NCI-H2196 treated with DMSO at 0.1 percent for 48 hours (cell line): ENCODE data around the gene TFPT.

ENCODE experiments used
- DNase-seq: peaks from one replicate; lab custom pipeline; 2025; ENCODE audit not compliant: unreplicated experiment; lab: John Stamatoyannopoulos, UW

Gene TFPT, protein sequence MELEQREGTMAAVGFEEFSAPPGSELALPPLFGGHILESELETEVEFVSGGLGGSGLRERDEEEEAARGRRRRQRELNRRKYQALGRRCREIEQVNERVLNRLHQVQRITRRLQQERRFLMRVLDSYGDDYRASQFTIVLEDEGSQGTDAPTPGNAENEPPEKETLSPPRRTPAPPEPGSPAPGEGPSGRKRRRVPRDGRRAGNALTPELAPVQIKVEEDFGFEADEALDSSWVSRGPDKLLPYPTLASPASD

DNA sequence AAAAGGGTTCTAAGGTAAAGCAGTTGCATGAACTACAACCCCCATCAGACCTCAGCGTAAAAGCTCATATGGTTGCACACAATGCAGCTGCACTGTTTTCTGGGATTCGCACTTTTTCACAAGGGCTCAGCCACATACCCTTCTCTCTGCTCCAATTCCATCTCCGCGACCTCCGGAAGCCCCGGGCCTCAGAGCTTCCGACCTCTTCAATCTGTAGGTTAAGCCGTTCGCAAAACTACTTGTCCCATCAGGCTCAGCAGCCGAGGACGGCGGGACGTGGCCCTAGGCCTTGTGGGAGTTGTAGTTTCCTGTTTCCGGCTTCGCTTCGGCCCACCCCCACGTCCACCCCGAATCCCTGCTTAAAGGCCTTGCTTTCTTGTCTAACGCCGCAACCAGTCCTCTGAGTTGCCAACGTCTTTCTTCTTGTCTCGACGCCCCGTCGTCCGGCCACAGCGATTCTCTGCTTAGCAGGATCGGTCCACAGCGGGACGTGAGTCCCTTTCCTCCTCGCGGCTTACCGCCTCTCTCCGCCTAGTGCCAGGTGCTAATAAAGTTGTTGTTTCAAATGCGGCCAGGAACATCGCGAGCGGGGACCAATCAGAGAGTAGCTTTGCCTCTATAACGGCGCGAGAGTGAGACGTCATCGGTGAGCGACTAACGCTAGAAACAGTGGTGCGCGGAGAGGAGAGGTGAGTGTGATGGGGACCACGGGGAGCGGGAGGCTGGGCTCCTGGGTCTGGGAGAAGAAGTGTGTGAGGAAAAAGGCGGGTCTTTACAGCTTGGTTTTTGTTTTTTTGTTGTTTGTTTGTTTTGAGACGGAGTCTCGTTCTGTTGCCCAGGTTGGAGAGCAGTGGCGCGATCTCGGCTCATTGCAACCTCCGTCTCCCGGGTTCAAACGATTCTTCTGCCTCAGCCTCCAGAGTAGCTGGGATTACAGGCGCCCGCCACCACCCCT, at the start of gene TFPT, which contains the start of gene PRPF31:
Gene TFPT, minus strand, starts transcription at position 549 of the 955 bp plus-strand sequence. Its CDS starts 388 bp downstream, at position 161.
Gene PRPF31, plus strand, starts transcription at position 646 of the 955 bp plus-strand sequence. CDS start 2,525 bp downstream, outside the sequence.
- peak; percentile 93 for DNase-seq

DNA sequence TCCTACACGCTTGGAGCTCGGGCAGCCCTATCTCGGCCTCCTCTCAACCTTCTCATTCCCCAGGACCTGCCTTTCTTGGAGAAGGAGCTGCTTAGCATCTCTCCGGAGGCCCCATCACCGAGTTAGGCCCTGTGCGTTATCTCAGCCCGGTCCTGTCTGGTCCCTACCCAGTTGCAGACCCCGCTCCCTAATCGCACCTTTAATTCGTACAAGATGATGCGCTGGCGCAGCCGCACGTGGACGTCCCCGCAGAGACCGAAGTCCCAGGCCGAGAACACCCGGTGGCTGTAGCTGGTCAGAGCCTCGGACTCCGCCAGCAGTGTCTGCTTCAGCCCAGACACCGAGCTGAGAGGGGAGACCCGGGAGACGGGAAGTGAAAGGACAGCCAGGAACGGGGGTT, 49.8 kb upstream of the TFPT start:
- DNase-seq = no peak

DNA sequence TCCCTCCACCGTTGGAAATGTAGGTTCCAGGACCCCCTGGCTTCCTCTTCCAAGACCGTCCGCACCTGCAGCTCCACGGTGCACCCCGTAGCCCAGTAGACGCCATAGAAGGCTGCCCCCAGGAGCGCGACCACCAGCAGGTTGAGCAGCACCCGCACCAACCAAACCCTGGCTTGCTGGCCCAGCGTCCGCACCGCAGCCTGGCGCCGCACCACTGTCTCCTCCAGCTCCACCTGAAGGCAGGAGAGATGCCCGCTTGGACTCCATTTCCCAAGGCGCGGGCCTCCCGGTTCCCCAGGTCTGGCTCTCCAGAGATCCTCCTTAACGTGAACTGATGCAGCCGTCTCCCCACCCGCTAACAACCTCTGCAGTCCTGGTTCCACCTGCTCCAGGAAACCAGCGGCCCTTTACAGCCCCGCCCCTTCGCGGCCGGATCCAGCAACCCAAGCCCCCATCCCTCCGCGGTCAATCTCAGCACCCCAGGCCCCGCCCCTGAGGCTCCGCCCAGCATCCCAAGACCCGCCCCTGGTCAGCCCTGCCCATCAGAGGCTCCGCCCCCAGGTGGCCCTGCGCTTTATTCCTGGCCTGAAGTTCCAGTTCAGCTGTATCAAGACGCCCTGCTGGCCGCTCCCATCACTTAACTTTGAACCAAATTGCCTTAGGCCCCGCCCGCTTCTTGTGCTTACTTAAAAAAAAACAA, 49.1 kb upstream of the TFPT start:
- no peak for DNase-seq

DNA sequence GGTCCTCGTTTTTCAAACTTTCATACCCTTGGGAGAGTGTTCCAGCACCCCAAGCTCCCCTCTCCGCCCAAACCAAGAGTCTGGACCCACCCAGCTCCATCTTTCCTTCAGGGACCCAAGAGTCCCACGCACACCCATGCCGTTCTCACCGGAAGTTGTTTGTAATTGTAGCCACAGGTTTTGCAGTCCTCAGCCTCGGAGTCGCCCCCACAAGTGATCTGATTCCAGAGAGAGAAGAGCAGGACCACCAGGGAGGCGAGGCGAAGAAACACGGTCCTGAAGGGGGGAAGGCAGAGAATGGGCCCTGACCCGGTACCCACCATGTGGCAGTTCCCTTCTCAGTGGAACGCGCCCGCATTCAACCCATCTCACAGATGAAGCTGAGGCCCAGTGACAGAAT, 47.4 kb upstream of the TFPT start:
- DNase-seq = no peak

DNA sequence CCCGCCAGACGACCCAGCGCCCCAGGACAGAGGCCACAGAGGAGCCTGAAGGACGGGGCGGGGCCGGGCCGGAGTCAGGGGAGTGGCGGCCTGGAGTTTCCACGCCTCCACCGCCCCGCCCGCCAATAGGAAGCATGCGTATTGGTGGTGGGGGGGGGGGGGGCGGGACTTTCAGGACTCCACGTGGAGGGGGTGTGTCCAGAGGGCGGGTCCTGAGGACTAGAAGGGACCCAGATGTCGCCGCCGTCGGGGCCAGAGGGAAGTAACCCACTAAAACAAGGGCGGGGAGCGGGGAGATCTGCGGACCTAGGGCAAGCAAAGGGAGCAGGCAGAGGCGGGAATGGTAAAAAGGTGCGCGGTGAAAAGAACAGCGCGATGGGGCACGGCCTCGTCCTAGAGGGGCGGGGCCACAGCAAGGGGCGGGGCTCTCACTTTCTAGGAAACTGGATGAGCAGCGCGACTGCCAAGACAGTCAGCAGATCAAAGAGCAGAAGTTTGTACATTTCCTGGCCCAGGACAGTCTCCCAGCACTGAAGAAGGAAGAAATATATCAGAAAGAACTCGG, 46.9 kb upstream of the TFPT start:
- peak; percentile 67 for DNase-seq

DNA sequence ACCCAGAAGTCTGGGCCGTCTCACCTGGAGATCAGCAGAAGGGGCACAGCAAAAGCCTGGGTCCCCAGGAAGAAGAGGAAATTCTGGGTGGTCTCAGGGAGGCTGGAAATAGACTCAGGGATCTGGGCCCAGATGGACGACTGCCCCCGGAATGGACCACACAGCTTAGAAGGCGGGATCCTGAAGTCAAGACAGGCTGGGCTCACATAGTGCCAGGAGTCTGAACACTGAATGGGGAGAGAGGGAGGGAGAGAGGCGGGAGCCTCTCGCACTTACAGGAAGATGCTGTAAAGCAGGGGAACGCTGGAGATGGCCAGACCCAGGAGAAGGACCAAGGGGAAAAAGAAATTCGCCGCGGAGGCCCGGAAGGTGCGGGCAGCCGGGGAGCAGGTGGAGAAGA, 45.4 kb upstream of the TFPT start:
- DNase-seq = no peak

DNA sequence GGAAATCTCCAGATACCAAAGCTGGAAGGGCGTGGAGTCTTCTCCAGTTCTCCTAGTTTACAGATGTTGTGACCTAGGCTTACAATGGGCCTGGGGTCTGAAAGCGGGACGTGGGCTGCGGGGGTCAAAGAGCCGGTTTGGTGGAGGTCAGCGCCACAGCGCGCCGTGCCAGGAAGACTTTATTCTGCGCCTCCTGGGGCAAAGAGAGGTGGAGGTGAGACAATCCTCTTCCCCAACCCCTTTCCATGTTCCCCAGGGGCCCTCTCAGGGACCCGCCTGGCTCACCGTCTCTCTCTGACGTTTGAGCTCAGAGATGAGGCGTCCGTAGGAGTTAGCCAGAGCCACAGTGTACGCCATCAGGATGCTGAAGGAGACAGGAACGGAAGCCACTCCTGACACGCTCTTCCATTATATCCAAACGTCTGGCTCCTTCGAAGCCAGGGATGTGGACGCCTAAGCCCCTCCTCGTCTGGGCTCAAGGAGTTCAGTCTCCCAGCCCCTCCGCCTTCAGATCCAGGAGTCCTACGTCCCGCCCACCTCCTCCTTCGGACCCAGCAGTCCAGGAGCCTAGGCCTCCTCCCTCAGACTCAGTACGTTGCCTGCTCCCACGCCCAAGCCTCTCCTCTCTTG, 44.8 kb upstream of the TFPT start:
- no peak for DNase-seq

DNA sequence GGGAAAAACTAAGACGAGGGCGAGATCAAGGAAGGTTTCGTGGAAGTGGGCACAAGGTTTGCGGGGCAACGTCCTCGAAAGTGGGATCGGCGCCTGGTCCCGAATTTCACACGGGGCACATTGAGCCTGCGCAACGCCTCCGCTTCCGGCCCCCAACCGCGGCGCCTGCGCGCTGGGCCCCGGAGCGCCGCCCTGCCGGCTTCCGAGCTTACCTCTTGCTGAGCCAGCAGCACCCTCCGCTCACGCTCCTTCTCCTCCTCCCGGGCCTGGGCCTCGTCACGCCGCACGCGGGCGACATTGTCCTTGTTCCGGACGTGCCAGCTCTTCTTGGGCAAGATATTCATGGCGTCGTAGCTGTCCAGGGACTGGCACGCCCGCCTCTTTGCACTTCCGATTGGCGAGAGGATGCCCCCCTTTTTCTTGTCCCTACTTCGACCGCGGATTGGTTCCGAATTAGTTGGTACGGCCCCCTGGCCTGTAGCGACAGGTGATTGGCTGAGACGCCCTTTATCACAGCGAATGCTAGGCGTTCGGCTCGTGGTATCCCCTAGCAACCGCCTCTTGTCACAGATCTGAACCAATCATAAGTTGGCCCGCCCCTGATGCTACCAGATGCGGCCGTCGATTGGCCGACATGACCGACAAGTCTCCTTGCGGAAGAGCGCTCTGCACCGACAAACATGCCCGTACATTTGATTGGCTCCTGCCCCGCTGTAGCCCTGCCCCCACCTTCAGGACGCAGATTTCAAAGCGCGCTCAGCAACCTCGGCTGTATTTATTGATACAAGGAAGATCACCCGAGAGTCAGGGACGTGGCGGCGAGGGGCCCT, 44.1 kb upstream of the TFPT start, which contains the start of gene LENG1:
Gene LENG1, minus strand, starts transcription at position 370 of the 830 bp plus-strand sequence. Its CDS starts 26 bp downstream, at position 344.
- peak; percentile 99 for DNase-seq

DNA sequence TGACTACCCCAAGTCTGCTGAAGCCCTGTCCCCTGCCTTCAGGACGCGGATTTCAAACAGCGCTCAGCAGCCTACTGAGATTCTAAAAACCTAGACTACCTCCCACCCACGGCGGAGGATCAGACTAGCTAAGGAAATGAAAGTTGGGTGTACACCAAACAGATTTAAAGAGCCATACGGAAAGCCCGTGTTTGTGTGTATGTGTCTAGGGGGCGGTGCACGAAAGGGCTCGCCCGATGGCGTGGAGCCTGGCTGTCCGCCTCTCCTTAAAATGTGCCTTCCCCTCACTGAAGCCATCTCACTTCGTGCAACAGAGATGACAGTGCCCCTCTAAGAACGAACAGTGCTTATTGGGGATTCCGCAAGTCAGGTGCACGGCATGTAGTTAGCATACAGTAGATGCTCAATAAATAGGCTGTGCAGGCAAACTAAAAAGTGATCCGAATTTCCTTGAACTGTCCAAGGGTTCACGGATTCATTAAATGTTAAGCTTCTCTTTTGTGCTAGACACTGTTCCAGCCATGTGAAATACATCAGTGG, 43.4 kb upstream of the TFPT start:
- DNase-seq = no peak

DNA sequence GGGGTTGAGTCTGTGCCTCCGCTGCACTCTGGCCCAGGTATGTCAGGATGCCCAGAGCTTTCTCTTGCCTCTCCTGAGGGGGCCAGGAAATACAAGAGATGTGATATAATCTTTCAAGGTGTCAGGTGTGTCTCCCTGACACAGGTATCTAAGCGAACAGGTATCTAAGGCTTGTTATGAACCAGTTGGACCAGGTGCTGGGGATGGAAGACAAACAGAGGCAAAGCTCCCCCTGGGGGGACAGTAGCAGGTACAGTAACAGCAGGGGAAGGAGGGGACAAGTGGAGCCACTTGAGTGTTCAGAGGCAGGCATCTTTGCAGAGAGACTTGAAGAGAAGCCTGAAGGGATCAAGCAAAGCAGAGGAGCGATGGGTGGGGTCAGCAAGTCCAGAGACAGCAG, 41.5 kb upstream of the TFPT start:
- no peak for DNase-seq

DNA sequence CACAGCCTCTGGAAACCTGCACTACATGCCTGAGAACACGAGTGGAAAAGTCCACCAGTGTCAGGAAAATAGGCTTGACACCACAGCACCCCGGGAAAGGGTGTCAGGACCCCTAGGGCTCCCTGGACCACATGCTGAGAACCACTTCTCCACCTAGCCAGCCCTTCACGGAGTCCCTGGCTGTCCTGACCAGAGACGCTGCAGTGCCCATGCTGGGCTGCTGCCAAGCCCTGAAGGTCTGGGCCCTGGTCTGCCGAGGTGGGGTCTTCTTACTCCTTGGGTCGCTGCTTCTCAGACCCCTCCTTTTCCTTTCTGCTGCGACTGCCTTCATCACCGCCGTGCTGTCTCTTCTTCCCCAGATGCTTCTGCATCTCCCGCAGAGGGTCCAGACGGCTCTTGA, 41.0 kb upstream of the TFPT start:
- DNase-seq = no peak

DNA sequence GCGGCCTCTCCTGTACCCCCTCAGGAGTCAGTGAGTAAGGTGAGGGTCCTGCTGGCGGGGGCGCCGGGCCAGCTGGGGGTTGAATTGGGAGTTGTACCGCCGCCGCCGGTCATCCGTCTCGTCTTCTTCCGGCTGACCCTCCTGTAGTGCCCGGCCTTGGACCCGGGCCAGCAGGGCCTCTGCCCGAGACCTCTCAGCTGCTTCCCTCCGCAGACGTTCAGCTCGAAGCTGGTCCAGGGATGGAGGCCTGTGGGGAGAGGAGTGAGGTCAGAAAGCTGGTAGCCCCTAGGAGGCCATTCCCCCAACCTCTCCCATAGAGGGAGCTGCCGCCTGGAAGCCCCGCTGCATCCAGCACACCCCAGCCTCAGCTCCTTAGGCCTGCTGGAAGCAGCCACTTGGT, 40.2 kb upstream of the TFPT start:
- DNase-seq = no peak

DNA sequence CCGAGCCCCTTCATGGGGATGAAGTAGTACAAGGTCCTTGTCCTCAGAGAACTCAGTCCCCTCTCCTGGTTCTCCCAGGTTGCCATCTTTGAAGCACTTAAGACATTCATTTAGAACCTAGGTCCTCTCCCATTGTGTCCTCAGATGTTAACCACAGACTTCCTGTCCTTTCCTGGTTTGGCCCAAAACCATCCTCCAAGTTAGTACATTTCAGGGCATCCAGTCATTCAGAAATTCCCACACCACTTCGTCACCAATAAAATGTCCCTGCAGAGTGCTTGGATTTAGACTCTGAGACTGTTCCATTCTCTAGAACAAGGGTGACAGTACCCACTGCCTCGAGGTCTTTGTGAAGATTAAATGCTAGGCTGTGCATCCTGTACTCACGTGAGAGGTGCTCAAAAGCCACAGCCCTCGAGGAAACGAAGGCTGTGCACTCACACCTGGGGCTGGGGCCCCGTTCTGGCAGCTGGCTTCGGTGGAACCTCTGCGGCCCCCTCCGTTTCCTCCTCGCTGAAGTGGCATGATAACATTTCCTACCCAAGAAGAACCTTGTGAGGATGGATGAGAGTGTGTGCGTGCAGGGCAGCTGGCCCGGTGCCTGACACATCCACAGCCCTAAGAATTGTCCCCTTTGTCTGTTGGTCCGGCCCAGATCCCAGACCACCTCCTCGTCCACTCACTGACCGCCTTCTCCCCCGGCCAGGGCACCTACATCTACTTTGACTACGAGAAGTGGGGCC, 39.3 kb upstream of the TFPT start:
- no peak for DNase-seq

DNA sequence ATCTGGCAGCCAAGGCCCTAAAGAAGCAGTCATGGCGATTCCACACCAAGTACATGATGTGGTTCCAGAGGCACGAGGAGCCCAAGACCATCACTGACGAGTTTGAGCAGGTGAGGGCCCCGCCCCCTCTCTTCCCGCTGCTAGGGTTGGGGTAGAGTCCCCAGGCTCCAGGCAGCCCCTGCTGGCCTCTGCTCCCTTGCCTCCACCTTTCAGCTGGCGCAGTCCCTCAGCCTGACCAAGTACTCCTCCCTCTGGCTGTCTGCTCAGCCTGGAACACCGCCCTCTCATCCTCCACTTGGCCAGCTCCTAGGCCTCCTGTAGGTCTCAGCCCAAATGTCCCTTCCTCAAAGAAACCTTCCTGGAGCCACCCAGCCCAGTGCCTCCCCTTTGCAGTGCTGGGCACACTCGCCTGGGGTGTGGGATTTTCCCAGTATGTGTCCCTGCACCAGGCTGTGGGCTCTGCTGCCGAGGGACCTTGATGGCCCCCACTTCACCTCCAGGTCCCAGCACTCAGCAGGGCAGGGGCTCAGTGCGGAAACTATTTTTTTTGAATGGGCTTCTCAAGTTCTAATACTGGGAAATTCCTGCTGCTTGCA, 38.4 kb upstream of the TFPT start:
- no peak for DNase-seq

DNA sequence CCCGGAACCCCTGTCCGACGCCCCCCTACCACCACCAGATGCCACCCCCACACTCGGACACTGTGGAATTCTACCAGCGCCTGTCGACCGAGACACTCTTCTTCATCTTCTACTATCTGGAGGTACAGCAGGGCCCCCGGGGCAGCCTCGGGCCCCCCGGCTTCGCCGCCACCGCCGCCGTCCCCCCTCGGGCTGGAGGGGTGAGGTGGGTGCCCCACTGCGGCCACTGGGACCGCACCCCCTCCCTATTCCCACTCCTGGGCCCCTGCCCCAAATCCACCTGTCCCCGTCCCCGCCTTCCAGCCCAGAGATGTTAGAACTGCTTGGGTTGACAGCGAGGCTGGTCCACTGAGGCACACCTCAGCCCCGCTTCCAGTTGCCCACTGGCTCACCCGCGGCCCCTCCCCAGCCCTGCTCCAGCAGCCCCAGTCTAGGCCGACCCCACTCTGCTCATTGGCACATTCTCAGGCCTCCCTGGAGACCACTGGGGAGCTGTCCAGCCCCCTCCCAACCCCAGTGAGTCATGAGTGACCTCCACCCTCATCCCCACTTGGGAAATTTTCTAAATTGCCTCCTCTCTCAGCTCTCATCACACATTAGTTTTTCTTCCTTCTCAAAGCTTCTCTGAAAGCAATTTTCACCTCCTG, 37.5 kb upstream of the TFPT start:
- DNase-seq = no peak

DNA sequence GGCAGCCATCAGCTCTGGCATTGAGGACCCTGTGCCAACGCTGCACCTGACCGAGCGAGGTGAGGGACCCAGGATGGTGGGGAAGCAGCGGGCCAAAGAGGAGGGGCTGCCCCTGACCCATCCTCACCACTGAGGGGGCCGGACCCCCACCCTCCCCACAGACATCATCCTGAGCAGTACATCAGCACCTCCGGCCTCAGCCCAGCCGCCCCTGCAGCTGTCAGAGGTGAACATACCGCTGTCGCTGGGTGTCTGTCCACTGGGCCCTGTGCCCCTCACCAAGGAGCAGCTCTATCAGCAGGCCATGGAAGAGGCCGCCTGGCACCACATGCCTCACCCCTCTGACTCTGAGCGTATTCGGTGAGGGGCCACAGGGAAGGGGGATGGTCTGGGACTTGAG, 36.8 kb upstream of the TFPT start:
- DNase-seq = no peak

DNA sequence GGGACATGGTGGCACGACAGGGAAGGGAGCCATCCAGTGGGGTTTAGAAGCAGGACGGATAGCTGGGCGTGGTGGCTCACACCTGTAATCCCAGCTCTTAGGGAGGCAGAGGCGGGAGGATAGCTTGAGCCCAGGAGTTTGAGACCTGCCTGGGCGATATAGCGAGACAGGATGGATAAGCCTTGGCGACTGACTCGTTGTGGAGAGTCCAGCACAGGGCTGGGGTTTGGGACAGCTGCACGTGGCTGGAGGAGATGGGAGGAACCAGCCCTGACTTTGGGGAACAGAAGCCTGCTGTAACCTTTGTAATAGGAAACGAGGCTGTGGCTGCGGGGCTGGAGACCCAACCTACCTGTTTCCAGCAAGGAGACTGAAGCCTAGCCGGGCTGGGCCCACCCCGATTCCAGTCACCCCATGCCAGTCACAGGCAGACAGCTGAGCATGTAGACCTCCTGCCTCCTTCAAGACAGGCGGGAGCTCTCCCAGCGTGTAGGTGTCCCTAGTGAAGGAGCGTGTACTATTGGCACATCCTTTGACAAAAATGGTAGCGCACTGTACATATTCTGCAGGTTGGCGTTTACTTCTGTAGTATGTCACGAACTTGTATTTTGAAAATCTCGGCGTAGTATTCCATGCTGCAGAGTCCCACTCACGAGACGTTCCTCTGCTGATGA, 36.0 kb upstream of the TFPT start:
- DNase-seq = no peak
